Spleen (tissue), 7 donors: ENCODE measurements around the gene FCGR1A.
"Not testable (repeated sequence)": the region's sequence is repeated elsewhere in the genome, so short reads cannot be mapped to it uniquely, and the experiment has no call there.

Source experiments
- CTCF ChIP-seq, 11 experiments: fragments of 200-600 bp in 7 of 11; fragments of 450-650 bp in 4 of 11; sonication (generic) in 4 of 11; IDR thresholded peaks in 8 of 11; conservative IDR thresholded peaks in 3 of 11; 1 replicate in 7 of 11; 2 replicates in 4 of 11; pipeline versions ENCODE4 v1.4.0 to v1.8.0; 2016 to 2021; ENCODE audit warnings: antibody characterized with exemption in 11 of 11, inconsistent platforms in 4 of 11, mild to moderate bottlenecking in 1 of 11
- POLR2A ChIP-seq, 3 donors: fragments of 450-650 bp; IDR thresholded peaks; one replicate each; pipeline ENCODE4 v1.5.1; 2017; ENCODE audit warnings: antibody characterized with exemption in 3 of 3, mild to moderate bottlenecking in 1 of 3
- donor health status: DM: no; HTN: no; CAD: no; lungs with moderate emphysema.
- donor health status: DM: no; HTN: no; CAD: no.
- donor health status: DM: no; HTN: no; CAD: no.

GRCh38 chr1:149753466-149753865 is 29.0 kb upstream of the FCGR1A start:
- TF ChIP-seq CTCF (IDR thresholded peaks at IDR 0.05 in 8 of 11, conservative IDR thresholded peaks at IDR 0.05 in 3 of 11); POLR2A (IDR thresholded peaks at IDR 0.05): not testable (repeated sequence)
